H1 (cell line): ENCODE data around the gene TLE3. TPM values are rescaled to one million over a fixed set of nuclear protein-coding genes. Genes with fewer than 3 reads are reported as not detected.

Source experiments
- CBX5 ChIP-seq: fragments of 300-800, 300-1000 bp; sonication (generic); IDR thresholded peaks from 2 replicates; pipeline ENCODE4 v1.7.1; 2016; ENCODE audit warnings: antibody characterized with exemption, low read length, low read depth
- CTCF ChIP-seq, 3 experiments: IDR thresholded peaks; 1 replicate in 2 of 3; 2 replicates in 1 of 3; pipeline versions ENCODE4 v1.5.1 to v1.6.1; 2011; ENCODE audit warnings: low read length in 3 of 3, mild to moderate bottlenecking in 3 of 3, inconsistent platforms in 2 of 3, low read depth in 1 of 3, moderate library complexity in 1 of 3; ENCODE audit not compliant: insufficient read depth in 1 of 3; ENCODE audit errors: control extremely low read depth in 1 of 3
- GABPA ChIP-seq: IDR thresholded peaks from 2 replicates; pipeline ENCODE4 v1.6.1; 2011; ENCODE audit warnings: mild to moderate bottlenecking, low read length, moderate library complexity, borderline replicate concordance; ENCODE audit not compliant: insufficient read depth
- HDAC2 ChIP-seq, 2 experiments: fragments of 300-600 bp in 1 of 2; sonication (generic) in 1 of 2; IDR thresholded peaks; 2 replicates each; pipeline ENCODE4 v1.6.1; 2011 to 2012; ENCODE audit warnings: low read depth in 2 of 2, low read length in 2 of 2, mild to moderate bottlenecking in 2 of 2, moderate library complexity in 2 of 2, borderline replicate concordance in 1 of 2, inconsistent platforms in 1 of 2
- RBBP5 ChIP-seq: IDR thresholded peaks from 2 replicates; pipeline ENCODE4 v1.7.1; 2012; ENCODE audit warnings: low read depth, mild to moderate bottlenecking, inconsistent platforms, low read length, moderate library complexity, borderline replicate concordance
- TAF1 ChIP-seq: IDR thresholded peaks from 2 replicates; pipeline ENCODE4 v1.6.1; 2011; ENCODE audit warnings: mild to moderate bottlenecking, low read depth, low read length
- ZNF274 ChIP-seq: IDR thresholded peaks from 2 replicates; pipeline ENCODE4 v1.7.0; 2012; ENCODE audit warnings: low read length, borderline replicate concordance; ENCODE audit errors: extremely low read depth
- polyA plus RNA-seq, 7 experiments: library from polyadenylated mRNA; depleted of rRNA in 3 of 7; stranded (reverse) in 5 of 7; unstranded in 2 of 7; fragments of >200 nt in 5 of 7; fragments of 200-250 nt in 2 of 7; gene quantifications; 1 replicate in 5 of 7; 2 replicates in 1 of 7; 4 replicates in 1 of 7; pipeline versions ENCODE4 v1.2.1 to v1.2.3, GENCODE V29; 2011 to 2013; ENCODE audit warnings: missing spikeins in 2 of 7, mixed read lengths in 2 of 7
- total RNA-seq: library from RNA; stranded (reverse); fragmentation: NEBNext Ultra II Directional; extraction: Animal tissue kit (Norgen Biotek cat#: 25700); gene quantifications from 2 replicates; pipeline ENCODE4 v1.2.1, GENCODE V29; 2021

Gene TLE3
- total and polyA plus RNA-seq, 2 of the 8 experiments (the other 6 are each of a cell fraction or from before 2014, with no cell fraction given), result 25.1 to 61.2 TPM

- no peak for TF ChIP-seq CTCF (IDR thresholded peaks at IDR 0.05; ENCODE audit: control extremely low read depth in 1 of 3, insufficient read depth in 1 of 3, low read depth in 1 of 3, low read length in 3 of 3)
- TF ChIP-seq GABPA, result no peak
- no peak for TF ChIP-seq TAF1
- TF ChIP-seq CBX5, result no peak
- TF ChIP-seq RBBP5, result no peak
- no peak for TF ChIP-seq HDAC2 (IDR thresholded peaks at IDR 0.05; ENCODE audit: borderline replicate concordance in 1 of 2, low read depth in 2 of 2, low read length in 2 of 2)
- TF ChIP-seq ZNF274, result no peak
- TF ChIP-seq, all 59 proteins: peak for 0
Observed at GRCh38 chr15:70141376-70142071, 43.8 kb upstream of the TLE3 start (continued).
